HG03571 (cell line): ENCODE data around the gene JADE1.
A peak's percentile ranks its signal among the peaks of the same experiment; 100 is the strongest.

Source experiments
- ATAC-seq: cut with Tn5 transposase; IDR thresholded peaks from one replicate; pipeline ENCODE4 v1.9.1; 2021; ENCODE audit not compliant: unreplicated experiment

Gene JADE1

GRCh38 chr4:128869776-128870509, 60.4 kb downstream of the JADE1 start:
- ATAC-seq = no peak

- no peak for ATAC-seq
Measured at GRCh38 chr4:128871948-128872347, 62.4 kb downstream of the JADE1 start.

GRCh38 chr4:128876200-128876599, 66.7 kb downstream of the JADE1 start:
- no peak for ATAC-seq

GRCh38 chr4:128877934-128878333, 68.4 kb downstream of the JADE1 start:
- ATAC-seq = no peak

GRCh38 chr4:128879283-128879682, 69.8 kb downstream of the JADE1 start:
- ATAC-seq = no peak

GRCh38 chr4:128879971-128880370, 70.5 kb downstream of the JADE1 start:
- ATAC-seq = no peak

DNA sequence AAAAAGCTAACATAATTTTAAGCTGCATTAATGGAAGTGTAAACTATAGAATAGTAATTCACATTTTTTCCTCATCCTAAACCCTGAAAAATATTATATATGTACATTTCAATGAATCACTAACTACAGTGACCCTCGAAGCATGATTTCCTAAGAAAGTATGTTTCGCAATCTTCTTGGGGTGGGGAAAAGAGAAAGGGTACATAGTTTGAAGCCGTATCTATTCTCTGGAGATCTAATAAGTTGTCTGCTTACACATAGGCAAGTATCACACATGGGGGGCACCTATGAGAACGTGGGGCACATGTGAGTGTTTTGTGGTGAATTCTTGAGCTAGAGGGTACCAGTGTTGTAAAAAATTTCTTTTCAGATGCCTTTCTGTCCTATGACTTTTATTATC, 71.2 kb downstream of the JADE1 start:
- no peak for ATAC-seq

GRCh38 chr4:128904821-128905220, 95.3 kb downstream of the JADE1 start:
- ATAC-seq = no peak

- ATAC-seq = no peak
Measured at GRCh38 chr4:128906581-128906980, 97.1 kb downstream of the JADE1 start.

GRCh38 chr4:128907981-128908380, 98.5 kb downstream of the JADE1 start:
- no peak for ATAC-seq

GRCh38 chr4:128908735-128909134, 99.2 kb downstream of the JADE1 start:
- no peak for ATAC-seq

DNA sequence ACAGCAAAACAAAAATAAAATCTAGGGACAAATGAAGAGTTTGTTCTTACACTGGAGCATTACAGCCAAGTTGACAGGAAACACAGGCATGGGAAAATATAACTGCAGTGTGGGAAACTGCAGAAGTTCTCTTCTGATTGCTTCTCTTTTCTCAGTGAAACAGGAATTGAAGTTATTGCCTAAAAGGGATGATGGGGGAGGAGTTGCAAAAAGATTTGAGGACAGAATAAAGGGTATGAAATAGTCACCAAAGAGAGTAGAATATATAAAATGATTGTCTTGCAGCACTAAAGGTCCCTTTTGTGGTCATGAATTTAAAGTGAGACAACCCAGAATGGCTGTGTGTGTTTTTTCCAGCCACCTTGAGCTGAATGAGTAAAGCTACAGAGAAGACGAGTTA, 103.7 kb downstream of the JADE1 start:
- no peak for ATAC-seq

DNA sequence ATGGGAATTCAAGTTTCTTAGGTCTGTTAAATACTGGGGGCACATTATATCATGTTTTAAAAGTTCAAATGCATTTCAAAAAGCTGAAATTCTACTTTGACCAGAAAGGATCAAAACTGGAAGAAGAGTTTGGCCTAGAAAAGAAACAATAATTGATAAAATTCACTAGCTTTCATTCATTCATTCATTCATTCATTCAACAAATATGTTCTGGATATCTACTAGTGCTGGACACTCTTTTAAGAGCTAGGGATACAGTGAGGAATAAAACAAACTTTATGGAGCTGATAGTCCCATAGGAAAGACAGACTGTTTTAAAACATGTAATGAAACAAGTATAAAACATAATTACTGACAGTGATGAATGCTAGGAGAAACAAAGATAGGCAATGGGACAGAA, 106.0 kb downstream of the JADE1 start:
- ATAC-seq = no peak

GRCh38 chr4:128916832-128917231, 107.3 kb downstream of the JADE1 start:
- ATAC-seq = peak; percentile 81

GRCh38 chr4:128917781-128918180, 108.3 kb downstream of the JADE1 start:
- ATAC-seq = peak; percentile 57

DNA sequence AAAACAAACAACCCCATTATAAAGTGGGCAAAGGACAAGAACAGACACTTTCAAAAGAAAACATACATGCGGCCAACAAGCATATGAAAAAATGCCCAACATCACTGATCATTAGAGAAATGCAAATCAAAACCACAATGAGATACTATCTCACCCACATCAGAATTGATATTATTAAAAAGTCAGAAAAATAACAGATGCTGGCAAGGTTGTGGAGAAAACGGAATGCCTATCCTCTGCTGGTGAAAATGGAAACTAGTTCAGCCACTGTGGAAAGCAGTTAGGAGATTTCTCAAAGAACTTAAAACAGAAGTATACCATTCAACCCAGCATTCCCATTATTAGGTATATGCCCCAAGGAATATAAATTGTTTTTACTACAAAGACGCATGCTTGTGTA, 112.5 kb downstream of the JADE1 start:
- no peak for ATAC-seq
